Measurements from ENCODE around the gene PTGFRN.

DNA sequence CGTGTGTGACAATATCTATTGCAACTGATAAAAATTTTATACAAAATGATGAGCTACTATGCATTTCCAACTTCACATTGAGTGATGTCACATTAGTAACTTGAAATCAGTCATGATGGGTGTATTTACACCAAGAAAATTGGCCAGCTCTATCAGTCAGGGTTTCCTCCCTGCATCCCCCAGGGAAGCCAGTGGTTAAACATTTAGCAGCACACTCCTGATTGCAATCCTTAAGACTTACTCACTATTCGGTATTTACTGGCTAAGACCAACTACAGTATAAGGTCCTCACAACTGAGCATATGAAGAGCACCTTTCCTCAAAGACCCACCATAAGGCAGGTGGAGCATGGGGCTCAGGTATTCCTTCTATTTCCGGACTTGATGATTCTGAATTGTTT lies 41.3 kb upstream of the PTGFRN start:
- no peak for TF ChIP-seq ISL1 (CRISPR knock-in tag; IDR thresholded peaks at IDR 0.05)
- TF ChIP-seq PATZ1 (CRISPR knock-in tag; IDR thresholded peaks at IDR 0.05; ENCODE audit: borderline replicate concordance): no peak
- no peak for TF ChIP-seq GLIS3 (CRISPR knock-in tag; IDR thresholded peaks at IDR 0.05)
- no peak for TF ChIP-seq CREB5 (CRISPR knock-in tag; IDR thresholded peaks at IDR 0.05; ENCODE audit: low read depth)
- no peak for TF ChIP-seq ARNTL (CRISPR knock-in tag; IDR thresholded peaks at IDR 0.05; ENCODE audit: borderline replicate concordance, low read depth)
- no peak for TF ChIP-seq RARB (CRISPR knock-in tag; IDR thresholded peaks at IDR 0.05)
- no peak for TF ChIP-seq BACH2 (CRISPR knock-in tag; IDR thresholded peaks at IDR 0.05; ENCODE audit: borderline replicate concordance)
- no peak for TF ChIP-seq CSDC2 (CRISPR knock-in tag; IDR thresholded peaks at IDR 0.05)
- TF ChIP-seq ZNF8 (CRISPR knock-in tag; IDR thresholded peaks at IDR 0.05): no peak
- TF ChIP-seq ESRRG (CRISPR knock-in tag; IDR thresholded peaks at IDR 0.05): no peak
- TF ChIP-seq SNAI2 (CRISPR knock-in tag; IDR thresholded peaks at IDR 0.05): no peak
- TF ChIP-seq, protein P1, sequence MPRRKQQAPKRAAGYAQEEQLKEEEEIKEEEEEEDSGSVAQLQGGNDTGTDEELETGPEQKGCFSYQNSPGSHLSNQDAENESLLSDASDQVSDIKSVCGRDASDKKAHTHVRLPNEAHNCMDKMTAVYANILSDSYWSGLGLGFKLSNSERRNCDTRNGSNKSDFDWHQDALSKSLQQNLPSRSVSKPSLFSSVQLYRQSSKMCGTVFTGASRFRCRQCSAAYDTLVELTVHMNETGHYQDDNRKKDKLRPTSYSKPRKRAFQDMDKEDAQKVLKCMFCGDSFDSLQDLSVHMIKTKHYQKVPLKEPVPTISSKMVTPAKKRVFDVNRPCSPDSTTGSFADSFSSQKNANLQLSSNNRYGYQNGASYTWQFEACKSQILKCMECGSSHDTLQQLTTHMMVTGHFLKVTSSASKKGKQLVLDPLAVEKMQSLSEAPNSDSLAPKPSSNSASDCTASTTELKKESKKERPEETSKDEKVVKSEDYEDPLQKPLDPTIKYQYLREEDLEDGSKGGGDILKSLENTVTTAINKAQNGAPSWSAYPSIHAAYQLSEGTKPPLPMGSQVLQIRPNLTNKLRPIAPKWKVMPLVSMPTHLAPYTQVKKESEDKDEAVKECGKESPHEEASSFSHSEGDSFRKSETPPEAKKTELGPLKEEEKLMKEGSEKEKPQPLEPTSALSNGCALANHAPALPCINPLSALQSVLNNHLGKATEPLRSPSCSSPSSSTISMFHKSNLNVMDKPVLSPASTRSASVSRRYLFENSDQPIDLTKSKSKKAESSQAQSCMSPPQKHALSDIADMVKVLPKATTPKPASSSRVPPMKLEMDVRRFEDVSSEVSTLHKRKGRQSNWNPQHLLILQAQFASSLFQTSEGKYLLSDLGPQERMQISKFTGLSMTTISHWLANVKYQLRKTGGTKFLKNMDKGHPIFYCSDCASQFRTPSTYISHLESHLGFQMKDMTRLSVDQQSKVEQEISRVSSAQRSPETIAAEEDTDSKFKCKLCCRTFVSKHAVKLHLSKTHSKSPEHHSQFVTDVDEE (CRISPR knock-in tag; IDR thresholded peaks at IDR 0.05): no peak
- TF ChIP-seq ZFP30 (CRISPR knock-in tag; IDR thresholded peaks at IDR 0.05): no peak
- TF ChIP-seq ZFP3 (CRISPR knock-in tag; IDR thresholded peaks at IDR 0.05): no peak
